Activated T-cell treated with anti-CD3 and anti-CD28 coated beads for 48 hours (primary cell): ENCODE measurements around the gene COA1.

Experiments
- DNase-seq: peaks from one replicate; pipeline ENCODE4 v3.0.0-alpha.2; 2020; ENCODE audit warnings: low read depth

Gene COA1

DNA sequence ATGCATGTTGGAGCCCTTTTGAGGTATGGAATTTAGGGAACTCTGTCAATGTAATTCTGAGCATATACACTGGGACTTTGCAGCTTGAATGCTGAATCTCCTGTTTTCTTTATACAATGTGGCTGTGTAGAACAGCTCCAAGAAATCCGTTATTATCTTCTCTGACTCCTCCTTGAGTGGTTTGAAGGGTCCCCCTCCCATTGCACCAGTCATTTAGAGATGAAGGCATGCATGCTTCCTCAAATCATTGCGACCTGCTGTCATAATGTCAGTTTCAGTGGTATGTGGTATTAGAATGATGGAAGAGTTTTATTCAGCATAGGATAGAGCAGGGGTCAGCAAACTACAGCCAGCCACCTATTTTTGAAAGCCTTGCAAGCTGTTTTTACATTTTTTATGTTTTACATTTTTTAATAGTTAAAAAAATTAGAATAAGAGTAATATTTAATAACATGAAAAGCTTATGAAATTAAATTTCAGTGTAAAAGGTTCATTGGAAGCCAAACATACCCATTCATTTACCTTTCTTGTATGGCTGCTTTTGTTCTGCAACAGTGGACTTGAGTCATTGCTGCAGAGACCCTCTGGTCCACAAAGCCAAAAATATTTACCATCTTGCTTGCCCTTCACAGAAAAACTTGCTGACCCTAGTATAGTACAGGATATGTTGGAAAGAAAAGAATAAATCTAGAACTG is 138.3 kb downstream of the COA1 start:
- no peak for DNase-seq

DNA sequence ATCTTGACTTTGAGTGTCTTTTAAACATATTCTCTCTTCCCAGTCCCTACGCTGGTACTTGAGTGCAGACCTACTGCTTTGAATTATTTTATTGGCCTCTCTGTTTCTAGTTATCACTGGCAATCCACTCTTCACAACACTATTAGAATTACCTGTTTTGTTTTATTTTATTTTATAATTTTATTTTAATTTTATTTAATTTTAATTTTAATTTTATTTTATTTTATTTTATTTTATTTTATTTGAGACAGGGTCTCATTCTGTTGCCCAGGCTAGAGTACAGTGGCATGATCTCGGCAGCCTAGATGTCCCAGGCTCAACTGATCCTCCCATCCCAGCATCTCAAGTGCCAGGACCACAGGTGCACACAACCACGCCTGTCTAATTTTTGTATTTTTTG is 139.6 kb downstream of the COA1 start:
- DNase-seq, result no peak
